ENCODE data around the gene GRM8. TPM values are rescaled to one million over a fixed set of nuclear protein-coding genes. Genes with fewer than 3 reads are reported as not detected.
A peak's percentile ranks its signal among the peaks of the same experiment; 100 is the strongest.

Gene GRM8
- polyA plus RNA-seq, 2 of the 4 experiments (the other 2 are of a cell fraction) = 0.06 TPM; not detected in 1

DNA sequence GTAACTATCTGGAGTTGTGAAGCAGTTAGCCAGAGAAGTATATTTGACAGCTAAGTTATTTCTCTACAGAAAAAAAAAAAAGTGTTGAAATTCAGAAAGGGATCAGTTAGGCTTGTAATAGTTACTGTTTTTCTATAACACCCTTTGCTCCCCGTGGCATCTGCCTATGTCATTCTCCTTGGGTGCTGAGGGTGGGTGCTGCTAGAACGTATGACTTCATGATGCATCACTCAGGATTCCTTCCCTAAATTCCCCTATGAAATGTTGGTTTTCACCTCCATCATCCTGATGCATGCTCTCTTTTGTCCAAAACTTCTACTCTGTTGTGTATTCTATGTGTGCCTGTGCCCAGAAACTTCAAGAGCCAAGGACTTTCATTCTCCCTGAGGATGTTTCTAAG, 536.4 kb downstream of the GRM8 start (continued):
- TF ChIP-seq RARB (CRISPR knock-in tag; IDR thresholded peaks at IDR 0.05) = no peak
- TF ChIP-seq RNF2 (IDR thresholded peaks at IDR 0.05; ENCODE audit: borderline replicate concordance, low read depth) = no peak

GRCh38 chr7:126715076-126715475, 537.7 kb downstream of the GRM8 start:
- DNase-seq (ENCODE audit: low read depth in 1 of 2, low spot score in 1 of 2) (no peak), ATAC-seq (no peak), FAIRE-seq (no peak)
- no peak overlapping the region for H3K4me3 ChIP-seq
- H3K4me2 ChIP-seq = no peak overlapping the region
- WGBS (ENCODE audit: missing lambda C conversion rate) = 7% methylated on average over 2 of the region's 2 CpGs
- CTCF ChIA-PET = no interaction called here
- H3K4me1 ChIP-seq = no peaks in the 10 kb centered on the region
- POLR2A ChIA-PET = no interaction called here
- no peak overlapping the region for H3K27ac ChIP-seq
- TF ChIP-seq JUN (IDR thresholded peaks at IDR 0.05) (no peak), HOXA7 (CRISPR knock-in tag; IDR thresholded peaks at IDR 0.05) (no peak), KDM1A (IDR thresholded peaks at IDR 0.05; ENCODE audit: low read depth) (no peak), RNF2 (IDR thresholded peaks at IDR 0.05; ENCODE audit: borderline replicate concordance, low read depth) (no peak), HEYL (CRISPR knock-in tag; IDR thresholded peaks at IDR 0.05) (no peak), CBX8 (IDR thresholded peaks at IDR 0.05) (no peak), POLR2A (IDR thresholded peaks at IDR 0.05; ENCODE audit: low read length) (no peak)
- no peaks in the 10 kb centered on the region for H3K9me3 ChIP-seq

DNA sequence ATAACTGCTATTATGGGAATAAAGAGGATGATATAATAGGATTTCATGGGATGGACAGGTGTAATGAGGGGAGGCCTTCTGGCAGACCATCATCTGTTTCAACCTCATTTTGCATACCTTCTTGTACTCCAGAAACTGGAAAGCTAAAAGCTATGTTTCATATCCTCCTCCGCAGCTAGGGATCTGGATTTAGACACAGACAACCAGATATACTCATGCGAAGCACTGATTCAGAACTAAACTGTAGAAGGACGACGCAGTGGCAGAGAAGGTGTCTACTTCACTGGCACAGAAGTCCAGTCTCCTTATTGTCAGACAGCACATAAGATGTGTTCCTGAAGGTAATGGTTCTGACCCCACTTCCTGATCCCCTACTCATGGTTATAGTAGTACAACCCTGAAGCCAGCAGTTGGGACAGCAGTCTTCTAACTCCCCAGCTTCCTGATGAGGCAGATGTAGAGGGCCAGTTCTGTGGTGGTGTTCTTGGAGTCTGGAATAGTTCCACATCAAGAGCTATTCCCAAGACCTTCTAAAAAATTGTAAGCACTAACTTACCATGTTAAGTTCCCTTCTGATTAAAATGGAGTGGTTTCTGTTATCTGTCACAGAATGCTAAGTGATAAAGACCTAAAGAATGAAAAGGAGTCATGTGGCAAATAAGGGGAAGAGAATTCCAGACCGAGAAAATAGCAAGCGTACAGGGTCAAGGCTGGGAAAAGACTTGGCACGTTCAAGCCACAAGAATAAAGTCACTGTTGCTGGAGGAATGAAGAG, 550.3 kb downstream of the GRM8 start:
- ATAC-seq (no peak), DNase-seq (ENCODE audit: low read depth in 1 of 2, low spot score in 1 of 2) (no peak), FAIRE-seq (no peak)
- Histone ChIP-seq H3K4me2 (no peak overlapping the region), H3K4me3 (no peak overlapping the region), H3K27ac (peak overlapping the region in 1 of 2 experiments; percentile 79; a peak in 4 of 6 replicates), H3K9me3 (no peaks in the 10 kb centered on the region), H3K4me1 (peaks cover 11% of the 10 kb centered on the region; the same call in 2 of the 3 replicates)
- ChIA-PET POLR2A (no interaction called here), CTCF (no interaction called here)
- TF ChIP-seq ESRRA (IDR thresholded peaks at IDR 0.05; ENCODE audit: borderline replicate concordance, low read length) (no peak), FOSB (CRISPR knock-in tag; IDR thresholded peaks at IDR 0.05) (no peak), RAD21 (conservative IDR thresholded peaks at IDR 0.05 in 1 of 2, IDR thresholded peaks at IDR 0.05 in 1 of 2) (no peak), BHLHE40 (IDR thresholded peaks at IDR 0.05; ENCODE audit: low read depth, low read length) (no peak), REST (IDR thresholded peaks at IDR 0.05) (no peak), POLR2AphosphoS2 (conservative IDR thresholded peaks at IDR 0.05; ENCODE audit: low read length) (no peak), HOXA7 (CRISPR knock-in tag; IDR thresholded peaks at IDR 0.05) (no peak), MAX (IDR thresholded peaks at IDR 0.05) (no peak), ZC3H11A (IDR thresholded peaks at IDR 0.05) (no peak), ATOH8 (CRISPR knock-in tag; IDR thresholded peaks at IDR 0.05; ENCODE audit: low read depth) (no peak), MAZ (IDR thresholded peaks at IDR 0.05; ENCODE audit: borderline replicate concordance, low read depth, low read length) (no peak), RNF2 (IDR thresholded peaks at IDR 0.05; ENCODE audit: borderline replicate concordance, low read depth) (no peak), RFX5 (IDR thresholded peaks at IDR 0.05) (no peak), PBX3 (IDR thresholded peaks at IDR 0.05) (no peak)
- TF ChIP-seq, protein P1, sequence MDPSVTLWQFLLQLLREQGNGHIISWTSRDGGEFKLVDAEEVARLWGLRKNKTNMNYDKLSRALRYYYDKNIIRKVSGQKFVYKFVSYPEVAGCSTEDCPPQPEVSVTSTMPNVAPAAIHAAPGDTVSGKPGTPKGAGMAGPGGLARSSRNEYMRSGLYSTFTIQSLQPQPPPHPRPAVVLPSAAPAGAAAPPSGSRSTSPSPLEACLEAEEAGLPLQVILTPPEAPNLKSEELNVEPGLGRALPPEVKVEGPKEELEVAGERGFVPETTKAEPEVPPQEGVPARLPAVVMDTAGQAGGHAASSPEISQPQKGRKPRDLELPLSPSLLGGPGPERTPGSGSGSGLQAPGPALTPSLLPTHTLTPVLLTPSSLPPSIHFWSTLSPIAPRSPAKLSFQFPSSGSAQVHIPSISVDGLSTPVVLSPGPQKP (IDR thresholded peaks at IDR 0.05; ENCODE audit: low read depth, low read length) = no peak
- TF ChIP-seq, protein P2, sequence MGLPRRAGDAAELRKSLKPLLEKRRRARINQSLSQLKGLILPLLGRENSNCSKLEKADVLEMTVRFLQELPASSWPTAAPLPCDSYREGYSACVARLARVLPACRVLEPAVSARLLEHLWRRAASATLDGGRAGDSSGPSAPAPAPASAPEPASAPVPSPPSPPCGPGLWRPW (IDR thresholded peaks at IDR 0.05) = no peak
- 67% methylated on average over 7 of the region's 7 CpGs for WGBS (ENCODE audit: missing lambda C conversion rate)
